ENCODE measurements around the gene NCBP2L.

The NCBP2L gene

DNA sequence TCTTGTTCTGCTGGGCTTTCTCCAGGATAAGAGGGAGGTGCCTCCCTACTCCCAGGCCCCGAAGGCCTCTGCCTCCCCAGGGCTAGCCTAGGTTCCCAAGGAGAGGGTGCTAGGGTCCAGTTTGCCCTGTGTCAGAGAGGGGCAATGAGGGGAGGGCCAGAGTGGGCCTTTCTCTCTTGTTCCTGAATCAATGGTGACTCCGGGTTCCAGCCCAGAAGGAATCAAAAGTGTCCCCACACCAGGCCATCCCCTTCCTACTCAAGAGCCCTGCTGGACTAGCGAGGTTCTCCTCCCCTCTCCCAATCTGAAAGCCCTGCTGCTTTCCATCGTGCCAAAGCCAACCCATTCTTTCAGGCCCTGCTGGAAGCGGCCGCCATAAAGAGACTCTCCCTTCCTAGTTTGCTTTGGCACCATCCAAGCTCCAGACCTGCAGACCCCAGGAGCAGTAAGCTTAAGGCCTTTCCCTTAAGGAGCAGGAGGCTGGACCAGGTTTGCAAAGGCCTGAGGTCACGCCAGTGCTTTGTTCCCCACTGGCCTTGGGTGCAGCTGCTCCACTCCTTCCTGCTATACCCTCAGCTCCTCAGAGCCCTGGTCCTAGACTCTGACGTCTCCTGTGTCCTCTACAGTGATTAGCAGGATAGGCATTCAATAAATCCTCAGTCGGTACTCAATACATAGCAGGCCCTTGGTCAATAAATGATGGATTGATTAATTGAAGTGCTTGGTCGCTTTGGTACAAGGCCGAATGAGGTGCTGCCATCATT lies 12.5 kb upstream of the NCBP2L start:
- no peak for TF ChIP-seq ZFX (IDR thresholded peaks at IDR 0.05; ENCODE audit: borderline replicate concordance)
- TF ChIP-seq, protein P1, sequence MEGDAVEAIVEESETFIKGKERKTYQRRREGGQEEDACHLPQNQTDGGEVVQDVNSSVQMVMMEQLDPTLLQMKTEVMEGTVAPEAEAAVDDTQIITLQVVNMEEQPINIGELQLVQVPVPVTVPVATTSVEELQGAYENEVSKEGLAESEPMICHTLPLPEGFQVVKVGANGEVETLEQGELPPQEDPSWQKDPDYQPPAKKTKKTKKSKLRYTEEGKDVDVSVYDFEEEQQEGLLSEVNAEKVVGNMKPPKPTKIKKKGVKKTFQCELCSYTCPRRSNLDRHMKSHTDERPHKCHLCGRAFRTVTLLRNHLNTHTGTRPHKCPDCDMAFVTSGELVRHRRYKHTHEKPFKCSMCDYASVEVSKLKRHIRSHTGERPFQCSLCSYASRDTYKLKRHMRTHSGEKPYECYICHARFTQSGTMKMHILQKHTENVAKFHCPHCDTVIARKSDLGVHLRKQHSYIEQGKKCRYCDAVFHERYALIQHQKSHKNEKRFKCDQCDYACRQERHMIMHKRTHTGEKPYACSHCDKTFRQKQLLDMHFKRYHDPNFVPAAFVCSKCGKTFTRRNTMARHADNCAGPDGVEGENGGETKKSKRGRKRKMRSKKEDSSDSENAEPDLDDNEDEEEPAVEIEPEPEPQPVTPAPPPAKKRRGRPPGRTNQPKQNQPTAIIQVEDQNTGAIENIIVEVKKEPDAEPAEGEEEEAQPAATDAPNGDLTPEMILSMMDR (IDR thresholded peaks at IDR 0.05): no peak
- no peak overlapping the region for H3K27ac ChIP-seq

DNA sequence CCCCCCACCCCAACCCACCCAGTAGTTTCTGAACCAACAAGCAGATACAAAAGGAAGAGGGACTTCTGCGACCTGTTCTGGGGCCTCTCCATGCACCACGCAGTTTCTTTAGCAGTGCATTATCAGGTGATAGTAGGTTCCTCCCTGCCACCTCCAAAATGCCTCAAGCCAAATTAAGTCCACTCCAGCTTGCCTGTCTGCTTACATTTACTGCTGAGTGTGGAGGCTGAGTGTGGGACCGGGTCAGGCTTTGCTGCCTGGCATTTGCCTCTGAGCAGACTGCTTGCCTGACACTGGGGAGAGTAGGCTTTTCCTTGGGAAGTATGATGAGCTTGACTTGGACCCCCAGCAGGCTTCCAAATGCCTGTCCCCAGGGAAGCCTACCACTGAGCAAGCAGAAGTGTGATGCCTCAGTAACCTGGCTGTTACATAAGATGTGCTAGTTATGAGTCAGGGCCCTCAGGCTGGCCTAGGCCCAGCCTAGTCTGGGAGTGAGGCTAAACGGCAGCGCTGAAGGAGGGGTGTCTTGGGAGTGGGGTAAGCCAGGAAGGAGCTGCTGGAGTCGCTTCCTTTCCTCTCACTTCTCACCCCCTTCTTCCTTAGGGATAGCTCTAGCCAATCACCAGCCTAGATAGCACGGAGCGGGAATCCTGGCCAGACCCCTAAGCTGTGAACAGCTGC lies 10.9 kb upstream of the NCBP2L start:
- H3K27ac ChIP-seq: no peak overlapping the region
- no peak for TF ChIP-seq ZFX (IDR thresholded peaks at IDR 0.05; ENCODE audit: borderline replicate concordance)
- TF ChIP-seq, protein P1 (IDR thresholded peaks at IDR 0.05): no peak

DNA sequence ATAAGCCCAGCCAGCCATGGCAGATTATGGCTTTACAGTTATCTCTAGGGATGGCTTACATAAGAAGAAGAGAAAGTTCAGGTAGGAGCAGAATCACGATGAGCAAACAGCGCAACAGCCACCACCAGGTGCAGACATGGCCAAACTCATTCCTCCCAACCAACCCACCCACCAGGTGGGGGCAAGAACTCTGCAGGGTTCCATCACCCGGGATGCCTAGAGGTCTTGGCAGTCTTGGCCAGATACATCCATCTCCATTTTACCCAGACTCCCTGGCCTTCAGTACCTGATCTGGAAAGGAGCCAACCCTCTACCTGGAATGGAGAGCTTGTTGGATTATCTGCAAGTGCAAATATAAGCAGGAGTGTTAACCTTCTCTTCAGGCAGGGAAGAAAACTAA lies 9.5 kb upstream of the NCBP2L start:
- no peak overlapping the region for H3K27ac ChIP-seq
- TF ChIP-seq, protein P1 (IDR thresholded peaks at IDR 0.05): no peak
- TF ChIP-seq ZFX (IDR thresholded peaks at IDR 0.05; ENCODE audit: borderline replicate concordance): no peak

DNA sequence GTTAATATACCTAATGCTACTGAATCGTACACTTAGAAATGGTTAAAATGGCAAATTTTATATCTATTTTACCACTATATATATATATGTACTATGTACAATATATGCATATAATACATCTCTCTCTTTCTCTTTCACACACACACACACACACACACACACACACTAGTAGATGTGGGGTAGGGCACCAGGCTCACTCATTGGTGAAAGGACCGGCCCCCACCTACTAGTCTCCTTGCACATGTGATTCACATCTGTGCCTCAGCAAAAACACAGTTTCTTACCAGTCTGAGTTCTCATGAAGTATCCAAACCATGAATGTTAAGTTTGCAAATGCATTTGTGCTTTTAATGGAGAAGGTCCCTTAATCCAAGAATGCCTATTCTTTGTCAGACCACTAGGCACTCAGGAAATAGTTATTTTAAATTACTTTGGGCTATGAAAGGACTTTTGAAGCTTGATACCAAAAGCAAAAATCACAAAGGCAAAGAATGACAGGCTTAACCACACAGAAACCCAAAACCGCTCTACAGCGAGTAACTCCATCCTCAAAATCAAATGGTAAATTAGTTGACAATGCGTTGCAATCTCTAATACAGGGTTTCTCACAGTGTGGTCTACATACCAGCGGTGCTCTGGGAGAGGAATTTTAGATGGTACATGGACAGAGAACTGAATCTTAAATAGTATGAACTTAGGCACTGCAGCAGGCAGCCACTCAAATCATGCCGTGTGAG lies 7.8 kb upstream of the NCBP2L start:
- H3K27ac ChIP-seq: no peak overlapping the region
- TF ChIP-seq, protein P1 (IDR thresholded peaks at IDR 0.05): no peak
- TF ChIP-seq ZFX (IDR thresholded peaks at IDR 0.05; ENCODE audit: borderline replicate concordance): no peak

DNA sequence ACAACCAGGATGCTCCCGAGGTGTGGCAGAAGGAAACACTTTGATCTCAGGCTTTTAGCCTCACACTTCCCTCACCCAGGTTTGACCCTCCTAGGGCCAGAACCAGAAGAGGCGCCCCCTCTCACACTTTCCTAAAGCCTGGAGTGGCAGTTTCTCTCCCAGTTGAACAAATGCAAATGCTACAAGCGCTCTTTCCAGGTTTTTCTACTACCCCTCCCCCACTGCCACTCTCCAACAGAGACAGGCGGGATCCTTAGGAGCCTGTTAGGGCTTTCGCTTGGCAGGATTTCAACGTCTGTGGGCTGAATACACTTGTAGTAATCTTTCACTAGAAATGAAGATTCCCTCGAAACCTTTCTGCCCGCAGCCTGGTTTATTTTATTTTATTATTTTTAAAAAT lies 4.3 kb upstream of the NCBP2L start:
- no peak overlapping the region for H3K27ac ChIP-seq
- TF ChIP-seq, protein P1 (IDR thresholded peaks at IDR 0.05): no peak
- no peak for TF ChIP-seq ZFX (IDR thresholded peaks at IDR 0.05; ENCODE audit: borderline replicate concordance)

DNA sequence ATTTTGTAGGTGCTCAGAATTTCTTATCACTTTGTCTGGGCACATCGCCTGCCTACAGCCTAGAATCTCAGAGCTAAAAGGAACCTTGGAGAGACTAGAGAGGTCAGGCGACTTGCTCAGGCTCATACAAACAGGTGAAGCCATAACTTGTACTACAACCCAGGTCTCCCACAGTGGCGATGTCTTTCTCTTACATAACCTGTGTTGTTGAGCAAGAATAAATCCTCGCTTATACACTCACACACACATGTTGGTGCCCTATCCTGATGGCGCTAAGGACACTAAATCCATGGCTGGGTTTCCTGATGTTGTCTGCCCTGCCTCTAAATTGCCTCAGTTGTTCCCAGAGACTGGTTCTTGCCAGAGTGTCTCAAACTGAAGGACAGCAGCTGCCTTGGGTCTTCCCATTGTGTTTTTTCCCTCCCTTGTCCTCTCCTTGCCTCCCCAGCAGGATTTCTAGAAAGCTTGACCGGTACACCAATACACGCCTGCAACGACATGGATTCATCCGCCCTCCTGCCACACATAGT lies 3.6 kb upstream of the NCBP2L start:
- no peak overlapping the region for H3K27ac ChIP-seq
- TF ChIP-seq, protein P1 (IDR thresholded peaks at IDR 0.05): no peak
- TF ChIP-seq ZFX (IDR thresholded peaks at IDR 0.05; ENCODE audit: borderline replicate concordance): no peak

All from 22Rv1 (cell line).